ENCODE measurements around the gene AMBRA1.

The AMBRA1 gene

GRCh38 chr11:46499821-46500220 lies 94.0 kb downstream of the AMBRA1 start:
- Histone ChIP-seq H3K27me3 (ENCODE audit: control insufficient read depth, insufficient read depth, low read length) (no peaks in the 10 kb centered on the region), H3K4me1 (ENCODE audit: control insufficient read depth, insufficient read depth, low read length) (no peaks in the 10 kb centered on the region), H3K4me3 (ENCODE audit: low read length) (no peak overlapping the region), H3K27ac (ENCODE audit: low read depth, low read length) (no peak overlapping the region), H3K9ac (ENCODE audit: low read length) (no peak overlapping the region), H3K36me3 (ENCODE audit: control insufficient read depth, insufficient read depth, low read length) (peaks cover 4% of the 10 kb centered on the region)

DNA sequence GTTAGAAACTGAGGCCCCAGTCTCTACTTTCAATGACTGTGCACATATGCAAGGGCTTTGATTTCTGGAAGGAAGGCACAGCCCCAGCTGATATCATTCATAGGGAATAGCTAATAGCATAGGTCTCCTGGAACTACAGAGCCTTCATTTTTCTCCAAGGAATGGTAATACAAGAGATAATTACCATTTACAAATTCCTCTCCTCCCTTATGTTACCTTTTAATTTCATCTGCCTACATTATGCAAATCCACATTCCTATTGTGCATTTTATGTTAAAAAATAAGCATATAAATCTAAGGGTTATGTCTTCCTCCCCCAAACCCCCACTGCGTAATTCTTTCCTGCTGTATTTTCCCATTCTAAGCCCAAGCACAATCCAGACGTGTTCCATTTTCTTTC lies 94.9 kb downstream of the AMBRA1 start:
- Histone ChIP-seq H3K27me3 (ENCODE audit: control insufficient read depth, insufficient read depth, low read length) (no peaks in the 10 kb centered on the region), H3K27ac (ENCODE audit: low read depth, low read length) (no peak overlapping the region), H3K4me3 (ENCODE audit: low read length) (no peak overlapping the region), H3K9ac (ENCODE audit: low read length) (no peak overlapping the region), H3K36me3 (ENCODE audit: control insufficient read depth, insufficient read depth, low read length) (peaks cover 1% of the 10 kb centered on the region), H3K4me1 (ENCODE audit: control insufficient read depth, insufficient read depth, low read length) (no peaks in the 10 kb centered on the region)

DNA sequence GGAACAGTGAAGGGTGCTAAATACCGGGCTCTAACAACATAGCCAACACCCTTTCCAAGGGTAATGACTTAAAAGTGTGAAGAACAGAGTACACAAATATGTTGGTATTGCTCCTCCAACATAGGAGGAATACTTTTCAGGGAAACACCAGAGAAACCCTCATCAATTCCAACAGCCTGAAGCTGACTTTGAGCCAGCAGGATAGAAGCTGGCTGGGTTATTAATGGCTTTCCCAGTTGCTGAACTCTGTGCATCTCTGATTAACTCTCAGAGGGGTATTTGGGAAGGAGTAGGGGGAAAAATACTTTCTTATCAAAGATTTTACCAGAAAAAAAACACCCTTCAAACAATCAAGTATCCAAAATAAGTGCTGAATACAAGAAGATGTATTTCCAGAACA lies 95.6 kb downstream of the AMBRA1 start:
- Histone ChIP-seq H3K27me3 (ENCODE audit: control insufficient read depth, insufficient read depth, low read length) (no peaks in the 10 kb centered on the region), H3K4me1 (ENCODE audit: control insufficient read depth, insufficient read depth, low read length) (no peaks in the 10 kb centered on the region), H3K36me3 (ENCODE audit: control insufficient read depth, insufficient read depth, low read length) (no peaks in the 10 kb centered on the region), H3K9ac (ENCODE audit: low read length) (no peak overlapping the region), H3K27ac (ENCODE audit: low read depth, low read length) (no peak overlapping the region), H3K4me3 (ENCODE audit: low read length) (no peak overlapping the region)

GRCh38 chr11:46497498-46497897 lies 96.3 kb downstream of the AMBRA1 start:
- no peaks in the 10 kb centered on the region for H3K4me1 ChIP-seq (ENCODE audit: control insufficient read depth, insufficient read depth, low read length)
- H3K36me3 ChIP-seq (ENCODE audit: control insufficient read depth, insufficient read depth, low read length) = no peaks in the 10 kb centered on the region
- no peak overlapping the region for H3K9ac ChIP-seq (ENCODE audit: low read length)
- no peak overlapping the region for H3K27ac ChIP-seq (ENCODE audit: low read depth, low read length)
- H3K4me3 ChIP-seq (ENCODE audit: low read length) = no peak overlapping the region
- no peaks in the 10 kb centered on the region for H3K27me3 ChIP-seq (ENCODE audit: control insufficient read depth, insufficient read depth, low read length)

GRCh38 chr11:46493791-46494190 lies 100.0 kb downstream of the AMBRA1 start:
- no peak overlapping the region for H3K4me3 ChIP-seq (ENCODE audit: low read length)
- peaks cover 3% of the 10 kb centered on the region for H3K4me1 ChIP-seq (ENCODE audit: control insufficient read depth, insufficient read depth, low read length)
- no peak overlapping the region for H3K27ac ChIP-seq (ENCODE audit: low read depth, low read length)
- H3K9ac ChIP-seq (ENCODE audit: low read length) = no peak overlapping the region
- H3K36me3 ChIP-seq (ENCODE audit: control insufficient read depth, insufficient read depth, low read length) = no peaks in the 10 kb centered on the region
- H3K27me3 ChIP-seq (ENCODE audit: control insufficient read depth, insufficient read depth, low read length) = no peaks in the 10 kb centered on the region

- H3K9ac ChIP-seq (ENCODE audit: low read length) = no peak overlapping the region
- no peaks in the 10 kb centered on the region for H3K36me3 ChIP-seq (ENCODE audit: control insufficient read depth, insufficient read depth, low read length)
- H3K27ac ChIP-seq (ENCODE audit: low read depth, low read length) = no peak overlapping the region
- no peak overlapping the region for H3K4me3 ChIP-seq (ENCODE audit: low read length)
- H3K27me3 ChIP-seq (ENCODE audit: control insufficient read depth, insufficient read depth, low read length) = no peaks in the 10 kb centered on the region
- H3K4me1 ChIP-seq (ENCODE audit: control insufficient read depth, insufficient read depth, low read length) = peaks cover 3% of the 10 kb centered on the region
Measured at GRCh38 chr11:46492532-46492931, 101.3 kb downstream of the AMBRA1 start.

- Histone ChIP-seq H3K4me1 (ENCODE audit: control insufficient read depth, insufficient read depth, low read length) (peaks cover 3% of the 10 kb centered on the region), H3K27me3 (ENCODE audit: control insufficient read depth, insufficient read depth, low read length) (no peaks in the 10 kb centered on the region), H3K4me3 (ENCODE audit: low read length) (no peak overlapping the region), H3K36me3 (ENCODE audit: control insufficient read depth, insufficient read depth, low read length) (no peaks in the 10 kb centered on the region), H3K27ac (ENCODE audit: low read depth, low read length) (no peak overlapping the region), H3K9ac (ENCODE audit: low read length) (no peak overlapping the region)
Measured at GRCh38 chr11:46491661-46492330, 102.0 kb downstream of the AMBRA1 start.

DNA sequence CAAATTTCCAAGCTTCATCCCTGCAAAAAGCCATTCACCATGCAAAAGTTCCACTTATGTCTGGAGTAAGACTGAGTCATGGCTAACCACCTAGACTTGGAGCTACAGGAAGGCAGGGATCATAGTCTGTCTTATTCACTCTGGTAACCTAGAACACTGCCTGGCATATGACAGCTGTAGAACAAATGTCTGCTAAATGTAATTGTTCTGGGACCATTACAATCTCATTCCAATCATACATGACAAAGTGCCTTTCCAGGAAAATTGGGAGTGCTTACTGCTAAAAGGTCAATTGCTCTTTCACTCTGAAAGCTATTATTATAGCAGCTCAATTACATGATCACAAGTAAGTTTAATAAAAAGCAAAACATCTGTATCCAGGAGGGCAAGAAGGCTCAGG lies 103.2 kb downstream of the AMBRA1 start:
- Histone ChIP-seq H3K36me3 (ENCODE audit: control insufficient read depth, insufficient read depth, low read length) (no peaks in the 10 kb centered on the region), H3K27me3 (ENCODE audit: control insufficient read depth, insufficient read depth, low read length) (no peaks in the 10 kb centered on the region), H3K4me3 (ENCODE audit: low read length) (no peak overlapping the region), H3K4me1 (ENCODE audit: control insufficient read depth, insufficient read depth, low read length) (peaks cover 3% of the 10 kb centered on the region), H3K9ac (ENCODE audit: low read length) (no peak overlapping the region), H3K27ac (ENCODE audit: low read depth, low read length) (no peak overlapping the region)

DNA sequence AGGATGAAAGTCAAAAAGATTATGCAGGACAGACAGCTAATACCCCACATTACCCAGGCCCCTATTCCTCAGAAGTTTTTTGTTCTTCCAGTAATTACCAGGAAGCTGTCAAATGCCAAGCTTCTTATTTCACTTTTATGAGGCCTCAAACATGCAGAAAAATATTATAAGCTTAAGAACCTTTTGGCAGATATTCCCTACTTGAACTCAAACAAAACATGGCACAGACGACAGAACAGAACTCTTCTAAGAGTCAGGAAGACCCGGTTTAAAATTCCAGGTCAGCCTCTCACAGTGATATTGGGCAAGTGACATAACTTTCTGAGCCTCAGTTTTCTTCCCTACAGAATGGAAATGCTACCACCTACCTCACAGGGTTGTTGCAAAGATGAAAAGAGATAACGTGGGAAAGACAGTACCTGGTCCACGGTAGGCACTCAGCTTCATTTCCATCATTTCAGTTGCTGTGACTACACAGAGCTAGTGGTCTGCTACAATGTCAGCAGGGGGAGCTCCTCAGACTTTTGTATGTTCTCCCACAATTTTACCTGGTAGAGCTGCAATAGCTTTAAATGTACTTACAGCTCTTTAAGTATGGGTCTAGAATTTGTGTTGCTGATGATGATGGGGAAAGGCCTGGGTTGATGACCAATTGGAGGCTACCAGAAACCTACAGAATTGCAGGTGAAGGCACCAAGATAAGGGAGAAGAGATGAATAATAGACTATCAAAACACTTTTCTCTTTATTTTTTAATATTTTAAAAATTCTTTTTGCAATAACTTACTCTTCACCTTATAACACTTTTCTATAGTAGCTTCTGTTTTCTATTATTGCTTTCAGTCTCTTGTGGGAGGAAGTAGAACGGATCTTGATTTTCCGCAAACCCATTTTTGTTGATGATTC lies 103.9 kb downstream of the AMBRA1 start:
- H3K36me3 ChIP-seq (ENCODE audit: control insufficient read depth, insufficient read depth, low read length) = no peaks in the 10 kb centered on the region
- H3K4me1 ChIP-seq (ENCODE audit: control insufficient read depth, insufficient read depth, low read length) = peaks cover 3% of the 10 kb centered on the region
- no peak overlapping the region for H3K27ac ChIP-seq (ENCODE audit: low read depth, low read length)
- H3K4me3 ChIP-seq (ENCODE audit: low read length) = no peak overlapping the region
- no peaks in the 10 kb centered on the region for H3K27me3 ChIP-seq (ENCODE audit: control insufficient read depth, insufficient read depth, low read length)
- no peak overlapping the region for H3K9ac ChIP-seq (ENCODE audit: low read length)

- Histone ChIP-seq H3K27ac (ENCODE audit: low read depth, low read length) (no peak overlapping the region), H3K36me3 (ENCODE audit: control insufficient read depth, insufficient read depth, low read length) (no peaks in the 10 kb centered on the region), H3K9ac (ENCODE audit: low read length) (no peak overlapping the region), H3K4me1 (ENCODE audit: control insufficient read depth, insufficient read depth, low read length) (peaks cover 3% of the 10 kb centered on the region), H3K27me3 (ENCODE audit: control insufficient read depth, insufficient read depth, low read length) (no peaks in the 10 kb centered on the region), H3K4me3 (ENCODE audit: low read length) (no peak overlapping the region)
Measured at GRCh38 chr11:46485856-46486443, 107.9 kb downstream of the AMBRA1 start.

- Histone ChIP-seq H3K9ac (ENCODE audit: low read length) (no peak overlapping the region), H3K36me3 (ENCODE audit: control insufficient read depth, insufficient read depth, low read length) (no peaks in the 10 kb centered on the region), H3K27me3 (ENCODE audit: control insufficient read depth, insufficient read depth, low read length) (no peaks in the 10 kb centered on the region), H3K4me1 (ENCODE audit: control insufficient read depth, insufficient read depth, low read length) (no peaks in the 10 kb centered on the region), H3K27ac (ENCODE audit: low read depth, low read length) (no peak overlapping the region), H3K4me3 (ENCODE audit: low read length) (no peak overlapping the region)
Measured at GRCh38 chr11:46484101-46484500, 109.7 kb downstream of the AMBRA1 start.

DNA sequence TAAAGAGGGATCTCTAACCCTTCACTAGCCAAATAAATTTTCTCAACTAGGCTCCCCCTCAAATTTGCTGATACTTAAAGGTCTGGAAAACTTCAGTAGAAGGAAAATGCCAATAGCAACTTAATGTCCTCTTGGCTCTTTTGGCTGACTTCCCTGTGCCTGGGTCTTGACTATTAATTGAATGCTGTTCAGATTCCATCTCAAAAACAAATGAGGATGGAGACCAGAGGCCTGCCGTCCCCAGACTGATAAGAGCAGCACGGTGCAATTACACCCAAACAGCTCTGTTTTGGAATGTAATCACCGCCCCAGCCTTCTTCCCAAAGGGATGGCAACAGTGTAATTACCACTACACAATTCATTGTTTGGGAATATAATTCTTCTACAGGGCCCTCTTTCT lies 112.9 kb downstream of the AMBRA1 start:
- Histone ChIP-seq H3K27me3 (ENCODE audit: control insufficient read depth, insufficient read depth, low read length) (no peaks in the 10 kb centered on the region), H3K4me3 (ENCODE audit: low read length) (no peak overlapping the region), H3K36me3 (ENCODE audit: control insufficient read depth, insufficient read depth, low read length) (no peaks in the 10 kb centered on the region), H3K4me1 (ENCODE audit: control insufficient read depth, insufficient read depth, low read length) (no peaks in the 10 kb centered on the region), H3K27ac (ENCODE audit: low read depth, low read length) (no peak overlapping the region), H3K9ac (ENCODE audit: low read length) (no peak overlapping the region)
